ENCODE results near the gene RHOU. TPM values are rescaled to one million over a fixed set of nuclear protein-coding genes. Genes with fewer than 3 reads are reported as not detected.
A peak's percentile ranks its signal among the peaks of the same experiment; 100 is the strongest.

The RHOU gene
- polyA plus RNA-seq, 4 donors = 17.9 to 43.5 (median 42.1) TPM

DNA sequence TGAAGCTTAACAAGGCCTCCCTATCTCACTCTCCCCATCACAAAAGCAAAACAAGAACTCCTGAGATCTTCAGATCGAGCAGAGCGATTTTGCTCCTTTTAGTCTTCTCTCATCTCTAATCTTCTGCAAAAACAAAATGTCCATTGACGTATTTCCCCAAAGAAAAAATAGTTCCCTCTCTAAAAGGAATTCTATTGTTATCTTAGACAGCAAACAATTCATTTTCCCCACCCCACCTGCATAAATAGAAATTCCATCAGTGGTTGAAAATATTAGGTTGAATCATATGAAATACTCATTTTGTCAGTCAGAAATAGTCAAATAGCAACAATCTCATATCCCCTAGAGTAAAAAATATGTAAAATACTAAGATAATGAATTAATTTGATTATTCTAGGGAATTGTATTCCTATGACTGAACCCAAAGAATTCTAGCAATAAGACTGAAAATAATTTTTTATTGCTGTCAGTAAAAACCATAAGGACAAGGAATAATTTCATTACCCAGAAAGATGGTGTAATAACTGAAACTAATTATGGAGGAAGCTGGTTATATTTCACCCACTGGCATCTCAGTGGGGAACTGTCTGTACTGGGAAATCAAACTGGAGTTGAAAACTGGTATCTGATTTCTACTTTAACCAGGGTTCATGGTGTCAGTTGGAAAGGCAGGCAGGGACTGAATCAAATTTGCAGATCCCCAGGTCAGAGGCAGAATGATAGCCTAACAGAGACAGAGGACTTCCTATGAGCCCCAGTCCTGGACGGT lies 51.3 kb downstream of the RHOU start:
- 85 to 97% (median 93%) methylated on average over 4 of the region's 4 CpGs for WGBS, 3 donors
- Histone ChIP-seq H3K4me1 (ENCODE audit: control insufficient read depth in 3 of 3, insufficient read depth in 2 of 3, low read depth in 1 of 3, low read length in 2 of 3) (peaks cover 0 to 36% (median 12%) of the 10 kb centered on the region in 3 donors), H3K36me3 (ENCODE audit: control insufficient read depth in 3 of 3, insufficient read depth in 2 of 3, low read depth in 1 of 3, low read length in 3 of 3) (no peaks in the 10 kb centered on the region), H3K4me3 (ENCODE audit: low read depth in 1 of 3, low read length in 3 of 3) (no peak overlapping the region), H3K27me3 (ENCODE audit: control insufficient read depth in 3 of 3, insufficient read depth in 3 of 3, low read length in 3 of 3) (no peaks in the 10 kb centered on the region), H3K27ac (ENCODE audit: low read depth in 1 of 3, low read length in 2 of 3) (no peak overlapping the region), H3K9me3 (ENCODE audit: control insufficient read depth in 2 of 2, insufficient read depth in 1 of 2, low read depth in 1 of 2, low read length in 1 of 2) (peaks cover 0 to 5% of the 10 kb centered on the region in 2 donors)
- DNase-seq (no peak), FAIRE-seq (no peak)

DNA sequence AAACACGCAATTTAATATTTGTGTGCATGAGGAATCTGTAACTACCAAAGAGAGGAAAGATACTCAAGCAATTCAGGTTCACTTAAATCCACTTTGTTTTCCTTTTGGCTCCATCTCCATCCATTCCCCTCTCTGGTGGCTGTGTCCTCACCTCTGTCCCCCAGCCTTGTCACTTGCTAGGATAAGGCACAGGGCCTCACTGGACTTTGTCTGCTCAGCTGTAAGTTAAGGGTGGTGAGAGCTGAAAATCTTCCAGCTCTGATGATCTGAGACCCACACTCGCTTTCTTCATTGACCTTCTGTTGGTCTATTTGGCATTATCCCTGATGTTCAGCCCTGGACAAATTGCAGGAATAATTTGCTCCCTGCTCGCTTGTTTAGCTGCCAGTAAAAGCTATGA lies 56.5 kb downstream of the RHOU start:
- H3K4me3 ChIP-seq (ENCODE audit: low read depth in 1 of 3, low read length in 3 of 3) = no peak overlapping the region
- H3K36me3 ChIP-seq (ENCODE audit: control insufficient read depth in 3 of 3, insufficient read depth in 2 of 3, low read depth in 1 of 3, low read length in 3 of 3) = no peaks in the 10 kb centered on the region
- FAIRE-seq (no peak), DNase-seq (peak in 1 of 2 donors; percentile 67)
- WGBS, 3 donors = 90 to 96% (median 95%) methylated on average over 3 of the region's 3 CpGs
- H3K9me3 ChIP-seq (ENCODE audit: control insufficient read depth in 2 of 2, insufficient read depth in 1 of 2, low read depth in 1 of 2, low read length in 1 of 2) = no peaks in the 10 kb centered on the region
- peaks cover 0 to 21% (median 0%) of the 10 kb centered on the region in 3 donors for H3K4me1 ChIP-seq (ENCODE audit: control insufficient read depth in 3 of 3, insufficient read depth in 2 of 3, low read depth in 1 of 3, low read length in 2 of 3)
- H3K27ac ChIP-seq (ENCODE audit: low read depth in 1 of 3, low read length in 2 of 3) = peak overlapping the region in 1 of 3 donors; percentile 65
- no peaks in the 10 kb centered on the region for H3K27me3 ChIP-seq (ENCODE audit: control insufficient read depth in 3 of 3, insufficient read depth in 3 of 3, low read length in 3 of 3)

- H3K27ac ChIP-seq (ENCODE audit: low read depth in 1 of 3, low read length in 2 of 3) = peak overlapping the region in 1 of 3 donors; percentile 65
- no peaks in the 10 kb centered on the region for H3K27me3 ChIP-seq (ENCODE audit: control insufficient read depth in 3 of 3, insufficient read depth in 3 of 3, low read length in 3 of 3)
- no peaks in the 10 kb centered on the region for H3K9me3 ChIP-seq (ENCODE audit: control insufficient read depth in 2 of 2, insufficient read depth in 1 of 2, low read depth in 1 of 2, low read length in 1 of 2)
- H3K4me3 ChIP-seq (ENCODE audit: low read depth in 1 of 3, low read length in 3 of 3) = no peak overlapping the region
- DNase-seq (no peak), FAIRE-seq (no peak)
- peaks cover 0 to 21% (median 0%) of the 10 kb centered on the region in 3 donors for H3K4me1 ChIP-seq (ENCODE audit: control insufficient read depth in 3 of 3, insufficient read depth in 2 of 3, low read depth in 1 of 3, low read length in 2 of 3)
- no peaks in the 10 kb centered on the region for H3K36me3 ChIP-seq (ENCODE audit: control insufficient read depth in 3 of 3, insufficient read depth in 2 of 3, low read depth in 1 of 3, low read length in 3 of 3)
- WGBS, 3 donors = 86 to 98% (median 91%) methylated on average over 3 of the region's 3 CpGs
These were observed 57.3 kb downstream of the RHOU start for GRCh38 chr1:228792601-228793000.

DNA sequence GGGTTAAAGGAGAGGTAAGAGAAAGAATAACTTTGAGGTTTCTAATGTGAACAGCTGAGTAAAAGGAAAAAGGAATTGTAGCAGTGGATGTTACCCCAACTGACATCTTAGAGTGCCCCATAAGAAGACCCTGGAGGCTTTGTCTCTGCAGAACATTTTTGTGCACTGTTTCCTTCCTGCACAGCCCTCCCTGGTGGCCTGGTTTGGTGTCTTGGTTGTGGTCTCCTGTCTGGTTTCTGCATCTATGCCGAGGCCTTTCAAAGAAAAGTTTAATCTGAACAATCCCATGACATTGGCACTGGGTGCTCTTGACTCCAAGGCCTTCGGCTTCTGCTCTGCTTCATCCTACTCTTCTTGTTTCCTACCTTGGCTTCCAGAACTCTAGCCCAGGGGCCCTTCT lies 57.8 kb downstream of the RHOU start:
- H3K9me3 ChIP-seq (ENCODE audit: control insufficient read depth in 2 of 2, insufficient read depth in 1 of 2, low read depth in 1 of 2, low read length in 1 of 2) = no peaks in the 10 kb centered on the region
- H3K27ac ChIP-seq (ENCODE audit: low read depth in 1 of 3, low read length in 2 of 3) = no peak overlapping the region
- H3K4me1 ChIP-seq (ENCODE audit: control insufficient read depth in 3 of 3, insufficient read depth in 2 of 3, low read depth in 1 of 3, low read length in 2 of 3) = peaks cover 0 to 21% (median 0%) of the 10 kb centered on the region in 3 donors
- no peak for DNase-seq
- 80 to 84% (median 82%) methylated on average over 2 of the region's 2 CpGs for WGBS, 3 donors
- FAIRE-seq = no peak
- no peaks in the 10 kb centered on the region for H3K36me3 ChIP-seq (ENCODE audit: control insufficient read depth in 3 of 3, insufficient read depth in 2 of 3, low read depth in 1 of 3, low read length in 3 of 3)
- no peak overlapping the region for H3K4me3 ChIP-seq (ENCODE audit: low read depth in 1 of 3, low read length in 3 of 3)
- no peaks in the 10 kb centered on the region for H3K27me3 ChIP-seq (ENCODE audit: control insufficient read depth in 3 of 3, insufficient read depth in 3 of 3, low read length in 3 of 3)

DNA sequence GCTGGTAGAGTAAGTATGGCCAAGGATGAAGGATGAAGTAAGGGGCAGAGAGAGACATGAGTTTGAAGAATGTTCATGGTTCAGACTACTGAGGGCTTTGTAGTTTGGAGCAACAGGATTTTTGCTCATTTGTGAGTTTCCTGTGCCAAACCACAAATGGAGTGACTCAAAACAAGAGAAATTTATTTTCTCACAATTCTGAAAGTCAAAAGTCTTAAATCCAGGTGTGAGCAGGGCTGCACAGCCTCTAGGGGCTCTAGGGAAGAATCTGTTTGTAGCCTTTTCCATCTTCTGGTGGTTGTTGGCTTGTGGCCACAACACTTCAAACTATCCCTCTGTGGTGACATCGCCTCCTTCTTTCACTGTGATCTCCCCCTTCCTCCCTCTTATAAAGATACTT lies 58.9 kb downstream of the RHOU start:
- Histone ChIP-seq H3K4me1 (ENCODE audit: control insufficient read depth in 3 of 3, insufficient read depth in 2 of 3, low read depth in 1 of 3, low read length in 2 of 3) (peaks cover 0 to 21% (median 0%) of the 10 kb centered on the region in 3 donors), H3K9me3 (ENCODE audit: control insufficient read depth in 2 of 2, insufficient read depth in 1 of 2, low read depth in 1 of 2, low read length in 1 of 2) (no peaks in the 10 kb centered on the region), H3K27me3 (ENCODE audit: control insufficient read depth in 3 of 3, insufficient read depth in 3 of 3, low read length in 3 of 3) (no peaks in the 10 kb centered on the region), H3K4me3 (ENCODE audit: low read depth in 1 of 3, low read length in 3 of 3) (no peak overlapping the region), H3K27ac (ENCODE audit: low read depth in 1 of 3, low read length in 2 of 3) (no peak overlapping the region), H3K36me3 (ENCODE audit: control insufficient read depth in 3 of 3, insufficient read depth in 2 of 3, low read depth in 1 of 3, low read length in 3 of 3) (no peaks in the 10 kb centered on the region)
- DNase-seq = no peak
- FAIRE-seq = no peak
- 65 to 95% (median 68%) methylated on average over 1 of the region's 1 CpG for WGBS, 3 donors

GRCh38 chr1:228794810-228795209 lies 59.5 kb downstream of the RHOU start:
- H3K4me3 ChIP-seq (ENCODE audit: low read depth in 1 of 3, low read length in 3 of 3) = no peak overlapping the region
- FAIRE-seq = no peak
- H3K27ac ChIP-seq (ENCODE audit: low read depth in 1 of 3, low read length in 2 of 3) = no peak overlapping the region
- H3K27me3 ChIP-seq (ENCODE audit: control insufficient read depth in 3 of 3, insufficient read depth in 3 of 3, low read length in 3 of 3) = no peaks in the 10 kb centered on the region
- no peak for DNase-seq
- H3K4me1 ChIP-seq (ENCODE audit: control insufficient read depth in 3 of 3, insufficient read depth in 2 of 3, low read depth in 1 of 3, low read length in 2 of 3) = peaks cover 0 to 21% (median 0%) of the 10 kb centered on the region in 3 donors
- 69 to 86% (median 84%) methylated on average over 5 of the region's 5 CpGs for WGBS, 3 donors
- H3K9me3 ChIP-seq (ENCODE audit: control insufficient read depth in 2 of 2, insufficient read depth in 1 of 2, low read depth in 1 of 2, low read length in 1 of 2) = no peaks in the 10 kb centered on the region
- no peaks in the 10 kb centered on the region for H3K36me3 ChIP-seq (ENCODE audit: control insufficient read depth in 3 of 3, insufficient read depth in 2 of 3, low read depth in 1 of 3, low read length in 3 of 3)

- WGBS, 3 donors = 70 to 76% (median 74%) methylated on average over 4 of the region's 4 CpGs
These were observed 60.3 kb downstream of the RHOU start for GRCh38 chr1:228795596-228795995.

More at GRCh38 chr1:228795596-228795995, 60.3 kb downstream of the RHOU start:
- Histone ChIP-seq H3K9me3 (ENCODE audit: control insufficient read depth in 2 of 2, insufficient read depth in 1 of 2, low read depth in 1 of 2, low read length in 1 of 2) (no peaks in the 10 kb centered on the region), H3K4me3 (ENCODE audit: low read depth in 1 of 3, low read length in 3 of 3) (no peak overlapping the region), H3K27ac (ENCODE audit: low read depth in 1 of 3, low read length in 2 of 3) (no peak overlapping the region), H3K27me3 (ENCODE audit: control insufficient read depth in 3 of 3, insufficient read depth in 3 of 3, low read length in 3 of 3) (no peaks in the 10 kb centered on the region), H3K36me3 (ENCODE audit: control insufficient read depth in 3 of 3, insufficient read depth in 2 of 3, low read depth in 1 of 3, low read length in 3 of 3) (no peaks in the 10 kb centered on the region), H3K4me1 (ENCODE audit: control insufficient read depth in 3 of 3, insufficient read depth in 2 of 3, low read depth in 1 of 3, low read length in 2 of 3) (peaks cover 0 to 21% (median 0%) of the 10 kb centered on the region in 3 donors)
- DNase-seq (no peak), FAIRE-seq (no peak)

Measured in small intestine (tissue), 7 donors.